Measurements from ENCODE around the gene ZNF48. TPM values are rescaled to one million over a fixed set of nuclear protein-coding genes. Genes with fewer than 3 reads are reported as not detected.

The ZNF48 gene
- total RNA-seq, 1 donor from 2014 or later = 13.0 TPM

GRCh38 chr16:30379158-30379783 lies 15.9 kb upstream of the ZNF48 start:
- no peak for DNase-seq
- POLR2A ChIA-PET = interaction anchor here (0.9 to 4.4 kb wide), 8 partner anchors 8 to 231 kb away, joined by 5 to 33 read pairs (median 9); partner anchors contain the start of genes CD2BP2, TBC1D10B, ZNF48 and ZNF689
- no peak for TF ChIP-seq CTCF (IDR thresholded peaks at IDR 0.05)

GRCh38 chr16:30380072-30380802 lies 15.0 kb upstream of the ZNF48 start:
- H3K4me1 Mint-ChIP-seq = peaks cover 65% of the 10 kb centered on the region
- POLR2A ChIA-PET = interaction anchor here (1.1 to 5.6 kb wide), 6 partner anchors 9 to 368 kb away, joined by 3 to 56 read pairs (median 22); partner anchors contain the start of genes CD2BP2, PHKG2, TBC1D10B and ZNF48

More at GRCh38 chr16:30379158-30379783, 15.9 kb upstream of the ZNF48 start:
- Mint-ChIP-seq H3K4me1 (peaks cover 65% of the 10 kb centered on the region), H3K27ac (peak overlapping the region; percentile 100), H3K36me3 (ENCODE audit: low read depth) (peaks cover 13% of the 10 kb centered on the region), H3K27me3 (no peaks in the 10 kb centered on the region), H3K4me3 (peak overlapping the region; percentile 92), H3K9me3 (no peaks in the 10 kb centered on the region)
- no peak for ATAC-seq (ENCODE audit: low read depth)
- CTCF ChIA-PET = no interaction called here
- intact Hi-C loops (cut with micrococcal nuclease) = loop anchor here (2.0 to 10.0 kb wide), 3 partner anchors 24 to 784 kb away; partner anchors contain the start of genes CD2BP2 and PRR14

GRCh38 chr16:30380803-30381208 lies 14.4 kb upstream of the ZNF48 start:
- intact Hi-C loops (cut with micrococcal nuclease) = no loop called here
- ATAC-seq (ENCODE audit: low read depth) (no peak), DNase-seq (no peak)
- Mint-ChIP-seq H3K27ac (peak overlapping the region; percentile 94), H3K27me3 (no peaks in the 10 kb centered on the region), H3K36me3 (ENCODE audit: low read depth) (peaks cover 13% of the 10 kb centered on the region), H3K4me1 (peaks cover 65% of the 10 kb centered on the region), H3K4me3 (peak overlapping the region; percentile 19), H3K9me3 (no peaks in the 10 kb centered on the region)
- TF ChIP-seq CTCF (IDR thresholded peaks at IDR 0.05) = no peak
- ChIA-PET CTCF (no interaction called here), POLR2A (interaction anchor here (0.6 to 5.6 kb wide), 7 partner anchors 10 to 531 kb away, joined by 3 to 56 read pairs (median 14); partner anchors contain the start of genes CD2BP2, PHKG2, TBC1D10B and ZNF48)

More at GRCh38 chr16:30380072-30380802, 15.0 kb upstream of the ZNF48 start:
- peaks cover 13% of the 10 kb centered on the region for H3K36me3 Mint-ChIP-seq (ENCODE audit: low read depth)
- CTCF ChIA-PET = no interaction called here
- intact Hi-C loops (cut with micrococcal nuclease) = no loop called here
- TF ChIP-seq CTCF (IDR thresholded peaks at IDR 0.05) = no peak
- DNase-seq (no peak), ATAC-seq (ENCODE audit: low read depth) (no peak)
- H3K9me3 Mint-ChIP-seq = no peaks in the 10 kb centered on the region
- H3K27ac Mint-ChIP-seq = peak overlapping the region; percentile 100
- no peaks in the 10 kb centered on the region for H3K27me3 Mint-ChIP-seq
- H3K4me3 Mint-ChIP-seq = peak overlapping the region; percentile 54

- H3K9me3 Mint-ChIP-seq = no peaks in the 10 kb centered on the region
- POLR2A ChIA-PET = interaction anchor here (0.6 to 5.6 kb wide), 11 partner anchors 10 to 530 kb away, joined by 3 to 56 read pairs (median 14); partner anchors contain the start of genes CD2BP2, CORO1A, FBRS and TBC1D10B
- H3K4me3 Mint-ChIP-seq = peak overlapping the region; percentile 87
- CTCF ChIA-PET = interaction anchor here (1.2 to 2.7 kb wide), 3 partner anchors 11 to 28 kb away, joined by 3 to 11 read pairs (median 6); partner anchors contain the start of gene ZNF48
- TF ChIP-seq CTCF (IDR thresholded peaks at IDR 0.05) = no peak
- peaks cover 65% of the 10 kb centered on the region for H3K4me1 Mint-ChIP-seq
- no peaks in the 10 kb centered on the region for H3K27me3 Mint-ChIP-seq
- peak overlapping the region; percentile 94 for H3K27ac Mint-ChIP-seq
- ATAC-seq (ENCODE audit: low read depth) (no peak), DNase-seq (no peak)
- intact Hi-C loops (cut with micrococcal nuclease) = loop anchor here (1.0 kb wide), 2 partner anchors 14 to 26 kb away; partner anchors contain the start of genes ZNF48 and ZNF771
- H3K36me3 Mint-ChIP-seq (ENCODE audit: low read depth) = peaks cover 13% of the 10 kb centered on the region
Observed at GRCh38 chr16:30381291-30382041, 13.8 kb upstream of the ZNF48 start.

All from activated B cell treated with CpG ODN at 0.5 μM for 24 hours (primary cell).